Small intestine (tissue), 7 donors: ENCODE data around the gene EIF3L. TPM values are rescaled to one million over a fixed set of nuclear protein-coding genes. Genes with fewer than 3 reads are reported as not detected.

Source experiments
- DNase-seq, 2 donors: peaks; one replicate each; pipeline versions ENCODE4 v3.0.0 to v3.0.0-alpha.2; 2013
- FAIRE-seq: peaks from 2 replicates; lab custom pipeline; 2012; peaks lifted over from hg19 to GRCh38; lab: Jason Lieb, UNC
- H3K27ac ChIP-seq, 3 donors: one replicate each; pipeline ENCODE4 v1.5.1; 2013; ENCODE audit warnings: low read length in 2 of 3, mild to moderate bottlenecking in 2 of 3, control low read depth in 1 of 3, inconsistent platforms in 1 of 3, low read depth in 1 of 3, moderate library complexity in 1 of 3
- H3K27me3 ChIP-seq, 3 donors: one replicate each; pipeline ENCODE4 v1.6.1; 2013; ENCODE audit warnings: low read length in 3 of 3, inconsistent platforms in 1 of 3; ENCODE audit not compliant: control insufficient read depth in 3 of 3, insufficient read depth in 3 of 3
- H3K36me3 ChIP-seq, 3 donors: one replicate each; pipeline ENCODE4 v1.6.1; 2013; ENCODE audit warnings: low read length in 3 of 3, inconsistent platforms in 1 of 3, low read depth in 1 of 3, mild to moderate bottlenecking in 1 of 3, moderate library complexity in 1 of 3; ENCODE audit not compliant: control insufficient read depth in 3 of 3, insufficient read depth in 2 of 3
- H3K4me1 ChIP-seq, 3 donors: one replicate each; pipeline ENCODE4 v1.6.1; 2013; ENCODE audit warnings: low read length in 2 of 3, inconsistent platforms in 1 of 3, low read depth in 1 of 3, mild to moderate bottlenecking in 1 of 3, moderate library complexity in 1 of 3; ENCODE audit not compliant: control insufficient read depth in 3 of 3, insufficient read depth in 2 of 3
- H3K4me3 ChIP-seq, 3 donors: one replicate each; pipeline ENCODE4 v1.5.1; 2013; ENCODE audit warnings: low read length in 3 of 3, control low read depth in 1 of 3, inconsistent platforms in 1 of 3, low read depth in 1 of 3, mild to moderate bottlenecking in 1 of 3, moderate library complexity in 1 of 3
- H3K9me3 ChIP-seq, 2 donors: one replicate each; pipeline ENCODE4 v1.6.1; 2013; ENCODE audit warnings: low read depth in 1 of 2, low read length in 1 of 2; ENCODE audit not compliant: control insufficient read depth in 2 of 2, insufficient read depth in 1 of 2
- WGBS, 3 donors: extraction: QIAGEN DNeasy Blood & Tissue Kit; methylation state at CpG; one replicate each; pipeline ENCODE4 v1.1.7; 2013; 5-methylcytosine and 5-hydroxymethylcytosine counted together
- polyA plus RNA-seq, 4 donors: library from polyadenylated mRNA; stranded (reverse) in 3 of 4; unstranded in 1 of 4; fragments of 200-250 nt in 3 of 4; fragments of 120-200 nt in 1 of 4; gene quantifications; one replicate each; pipeline versions ENCODE4 v1.2.1 to v1.2.3, GENCODE V29; 2013
- donor health status: healthy with polysubstance abuse.
- donor health status: control.
- donor health status: control.
- donor health status: Bipolar disorder and iron deficiency.
- donor health status: healthy.

The EIF3L gene
- polyA plus RNA-seq, 4 donors: 176 to 609 (median 324) TPM

GRCh38 chr22:37929390-37929789, 80.2 kb downstream of the EIF3L start:
- Histone ChIP-seq H3K4me1 (peaks cover 0 to 7% (median 0%) of the 10 kb centered on the region in 3 donors), H3K27me3 (no peaks in the 10 kb centered on the region), H3K4me3 (no peak overlapping the region), H3K36me3 (peaks cover 13 to 94% (median 20%) of the 10 kb centered on the region in 3 donors), H3K27ac (no peak overlapping the region), H3K9me3 (no peaks in the 10 kb centered on the region)
- 62 to 89% (median 75%) methylated on average over 5 of the region's 5 CpGs for WGBS, 3 donors
- FAIRE-seq: no peak
- no peak for DNase-seq

GRCh38 chr22:37930270-37930951, 81.2 kb downstream of the EIF3L start:
- WGBS, 3 donors: 80 to 88% (median 84%) methylated on average over 11 of the region's 11 CpGs
- Histone ChIP-seq H3K4me3 (no peak overlapping the region), H3K27me3 (no peaks in the 10 kb centered on the region), H3K4me1 (peaks cover 0 to 7% (median 0%) of the 10 kb centered on the region in 3 donors), H3K9me3 (no peaks in the 10 kb centered on the region), H3K36me3 (peaks cover 13 to 88% (median 16%) of the 10 kb centered on the region in 3 donors), H3K27ac (no peak overlapping the region)
- peak in 1 of 2 donors; percentile 37 for DNase-seq
- FAIRE-seq: no peak

- DNase-seq (no peak), FAIRE-seq (no peak)
- Histone ChIP-seq H3K9me3 (no peaks in the 10 kb centered on the region), H3K27me3 (no peaks in the 10 kb centered on the region), H3K4me3 (no peak overlapping the region), H3K36me3 (peaks cover 9 to 84% (median 10%) of the 10 kb centered on the region in 3 donors), H3K27ac (no peak overlapping the region), H3K4me1 (peaks cover 0 to 7% (median 0%) of the 10 kb centered on the region in 3 donors)
- WGBS, 3 donors: 81 to 85% (median 83%) methylated on average over 2 of the region's 2 CpGs
Observed at GRCh38 chr22:37930952-37931440, 81.8 kb downstream of the EIF3L start.

GRCh38 chr22:37931893-37932389, 82.7 kb downstream of the EIF3L start:
- no peaks in the 10 kb centered on the region for H3K27me3 ChIP-seq
- peaks cover 7 to 82% (median 7%) of the 10 kb centered on the region in 3 donors for H3K36me3 ChIP-seq
- FAIRE-seq (no peak), DNase-seq (peak in 1 of 2 donors; percentile 57)
- H3K4me1 ChIP-seq: peaks cover 0 to 7% (median 0%) of the 10 kb centered on the region in 3 donors
- WGBS, 3 donors: 75 to 89% (median 78%) methylated on average over 6 of the region's 6 CpGs
- H3K4me3 ChIP-seq: no peak overlapping the region
- no peak overlapping the region for H3K27ac ChIP-seq
- H3K9me3 ChIP-seq: no peaks in the 10 kb centered on the region

- H3K36me3 ChIP-seq: peaks cover 6 to 82% (median 7%) of the 10 kb centered on the region in 3 donors
- H3K27ac ChIP-seq: no peak overlapping the region
- no peaks in the 10 kb centered on the region for H3K27me3 ChIP-seq
- no peak for FAIRE-seq
- H3K9me3 ChIP-seq: no peaks in the 10 kb centered on the region
- H3K4me1 ChIP-seq: peaks cover 0 to 7% (median 0%) of the 10 kb centered on the region in 3 donors
- DNase-seq: no peak
- H3K4me3 ChIP-seq: no peak overlapping the region
- 87 to 90% (median 87%) methylated on average over 10 of the region's 10 CpGs for WGBS, 3 donors
Observed at GRCh38 chr22:37932401-37932800, 83.2 kb downstream of the EIF3L start.

- DNase-seq (no peak), FAIRE-seq (no peak)
- no peaks in the 10 kb centered on the region for H3K9me3 ChIP-seq
- H3K4me1 ChIP-seq: peaks cover 0 to 7% (median 0%) of the 10 kb centered on the region in 3 donors
- H3K27ac ChIP-seq: peak overlapping the region in 1 of 3 donors; percentile 88
- no peaks in the 10 kb centered on the region for H3K27me3 ChIP-seq
- peaks cover 6 to 82% (median 11%) of the 10 kb centered on the region in 3 donors for H3K36me3 ChIP-seq
- WGBS, 3 donors: 71 to 78% (median 77%) methylated on average over 21 of the region's 21 CpGs
- H3K4me3 ChIP-seq: no peak overlapping the region
Observed at GRCh38 chr22:37932821-37933578, 83.8 kb downstream of the EIF3L start.

- FAIRE-seq: no peak
- peak overlapping the region in 2 of 3 donors; percentile 26 to 88 for H3K27ac ChIP-seq
Observed at GRCh38 chr22:37933711-37934376, 84.6 kb downstream of the EIF3L start.

More at GRCh38 chr22:37933711-37934376, 84.6 kb downstream of the EIF3L start:
- no peaks in the 10 kb centered on the region for H3K9me3 ChIP-seq
- H3K36me3 ChIP-seq: peaks cover 3 to 81% (median 9%) of the 10 kb centered on the region in 3 donors
- DNase-seq: peak; percentile 91 to 92
- no peaks in the 10 kb centered on the region for H3K27me3 ChIP-seq
- WGBS, 3 donors: 4 to 7% (median 6%) methylated on average over 13 of the region's 13 CpGs
- H3K4me3 ChIP-seq: no peak overlapping the region
- H3K4me1 ChIP-seq: peaks cover 0 to 7% (median 0%) of the 10 kb centered on the region in 3 donors
